Left lung (tissue), 10 donors: ENCODE results near the gene ADGRG3. TPM values are rescaled to one million over a fixed set of nuclear protein-coding genes. Genes with fewer than 3 reads are reported as not detected.

Experiments
- ATAC-seq: fragments of 200-7000 bp; cut with Tn5 transposase; one replicate; pipeline ENCODE4 v1.9.1; 2020; ENCODE audit warnings: moderate library complexity
- DNase-seq, 4 donors: peaks; one replicate each; pipeline ENCODE4 v3.0.0-alpha.2; 2013 to 2020
- H3K27ac ChIP-seq, 2 donors: fragments of 200-600 bp; sonication (generic) in 1 of 2; one replicate each; pipeline versions ENCODE4 v1.5.0 to v1.8.0; 2020 to 2021
- H3K27me3 ChIP-seq, 2 donors: fragments of 200-600 bp; sonication (generic) in 1 of 2; one replicate each; pipeline versions ENCODE4 v1.5.0 to v1.8.0; 2020 to 2021
- H3K36me3 ChIP-seq, 2 donors: fragments of 200-600 bp; sonication (generic) in 1 of 2; one replicate each; pipeline versions ENCODE4 v1.5.0 to v1.8.0; 2020 to 2021
- H3K4me1 ChIP-seq, 2 donors: fragments of 200-600 bp; one replicate each; pipeline ENCODE4 v1.8.0; 2021
- H3K4me3 ChIP-seq, 2 donors: fragments of 200-600 bp; sonication (generic) in 1 of 2; one replicate each; pipeline versions ENCODE4 v1.5.0 to v1.8.0; 2020 to 2021; ENCODE audit warnings: mild to moderate bottlenecking in 1 of 2
- H3K9me3 ChIP-seq, 2 donors: fragments of 200-600 bp; sonication (generic) in 1 of 2; one replicate each; pipeline versions ENCODE4 v1.5.0 to v1.8.0; 2020 to 2021
- intact Hi-C, 2 donors: fragments of 100-400 bp; cut with DNase I; formaldehyde crosslinking; loops; one replicate each; pipeline versions ENCODE4 v1.11.2 to v1.14.2; 2022
- polyA plus RNA-seq, 6 donors: library from polyadenylated mRNA; unstranded; fragments of 120-200 nt; gene quantifications; one replicate each; pipeline ENCODE4 v1.2.1, GENCODE V29; 2013; ENCODE audit not compliant: insufficient read length in 6 of 6
- total RNA-seq, 2 donors: library from RNA; stranded (reverse); fragmentation: NEBNext Ultra II Directional; extraction: Animal tissue kit (Norgen Biotek cat#: 25700); gene quantifications; one replicate each; pipeline ENCODE4 v1.2.1, GENCODE V29; 2021
- TF ChIP-seq, protein P1 (sequence below), 2 donors: fragments of 200-600 bp; sonication (generic) in 1 of 2; IDR thresholded peaks; one replicate each; pipeline versions ENCODE4 v1.5.0 to v1.8.0; 2021; ENCODE audit warnings: antibody characterized with exemption in 2 of 2
- donor health status: DM: no; HTN: yes; CAD: no.
- donor health status: DM: no; HTN: no; CAD: no.

Gene ADGRG3
- total and polyA plus RNA-seq, 8 donors = 0.70 to 29.8 (median 1.1) TPM

GRCh38 chr16:57703416-57704010 lies 35.4 kb downstream of the ADGRG3 start:
- Histone ChIP-seq H3K27me3 (no peaks in the 10 kb centered on the region), H3K27ac (no peak overlapping the region), H3K4me3 (no peak overlapping the region), H3K9me3 (no peaks in the 10 kb centered on the region), H3K36me3 (no peaks in the 10 kb centered on the region), H3K4me1 (no peaks in the 10 kb centered on the region)
- TF ChIP-seq, protein P1, sequence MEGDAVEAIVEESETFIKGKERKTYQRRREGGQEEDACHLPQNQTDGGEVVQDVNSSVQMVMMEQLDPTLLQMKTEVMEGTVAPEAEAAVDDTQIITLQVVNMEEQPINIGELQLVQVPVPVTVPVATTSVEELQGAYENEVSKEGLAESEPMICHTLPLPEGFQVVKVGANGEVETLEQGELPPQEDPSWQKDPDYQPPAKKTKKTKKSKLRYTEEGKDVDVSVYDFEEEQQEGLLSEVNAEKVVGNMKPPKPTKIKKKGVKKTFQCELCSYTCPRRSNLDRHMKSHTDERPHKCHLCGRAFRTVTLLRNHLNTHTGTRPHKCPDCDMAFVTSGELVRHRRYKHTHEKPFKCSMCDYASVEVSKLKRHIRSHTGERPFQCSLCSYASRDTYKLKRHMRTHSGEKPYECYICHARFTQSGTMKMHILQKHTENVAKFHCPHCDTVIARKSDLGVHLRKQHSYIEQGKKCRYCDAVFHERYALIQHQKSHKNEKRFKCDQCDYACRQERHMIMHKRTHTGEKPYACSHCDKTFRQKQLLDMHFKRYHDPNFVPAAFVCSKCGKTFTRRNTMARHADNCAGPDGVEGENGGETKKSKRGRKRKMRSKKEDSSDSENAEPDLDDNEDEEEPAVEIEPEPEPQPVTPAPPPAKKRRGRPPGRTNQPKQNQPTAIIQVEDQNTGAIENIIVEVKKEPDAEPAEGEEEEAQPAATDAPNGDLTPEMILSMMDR (IDR thresholded peaks at IDR 0.05) = no peak
- no peak for ATAC-seq
- intact Hi-C loops = no loop called here
- no peak for DNase-seq

GRCh38 chr16:57704011-57704904 lies 36.2 kb downstream of the ADGRG3 start:
- Histone ChIP-seq H3K27ac (no peak overlapping the region), H3K4me3 (no peak overlapping the region), H3K9me3 (no peaks in the 10 kb centered on the region), H3K4me1 (no peaks in the 10 kb centered on the region), H3K36me3 (no peaks in the 10 kb centered on the region), H3K27me3 (no peaks in the 10 kb centered on the region)
- TF ChIP-seq, protein P1 (IDR thresholded peaks at IDR 0.05) = no peak
- DNase-seq = no peak
- no peak for ATAC-seq
- intact Hi-C loops = no loop called here

DNA sequence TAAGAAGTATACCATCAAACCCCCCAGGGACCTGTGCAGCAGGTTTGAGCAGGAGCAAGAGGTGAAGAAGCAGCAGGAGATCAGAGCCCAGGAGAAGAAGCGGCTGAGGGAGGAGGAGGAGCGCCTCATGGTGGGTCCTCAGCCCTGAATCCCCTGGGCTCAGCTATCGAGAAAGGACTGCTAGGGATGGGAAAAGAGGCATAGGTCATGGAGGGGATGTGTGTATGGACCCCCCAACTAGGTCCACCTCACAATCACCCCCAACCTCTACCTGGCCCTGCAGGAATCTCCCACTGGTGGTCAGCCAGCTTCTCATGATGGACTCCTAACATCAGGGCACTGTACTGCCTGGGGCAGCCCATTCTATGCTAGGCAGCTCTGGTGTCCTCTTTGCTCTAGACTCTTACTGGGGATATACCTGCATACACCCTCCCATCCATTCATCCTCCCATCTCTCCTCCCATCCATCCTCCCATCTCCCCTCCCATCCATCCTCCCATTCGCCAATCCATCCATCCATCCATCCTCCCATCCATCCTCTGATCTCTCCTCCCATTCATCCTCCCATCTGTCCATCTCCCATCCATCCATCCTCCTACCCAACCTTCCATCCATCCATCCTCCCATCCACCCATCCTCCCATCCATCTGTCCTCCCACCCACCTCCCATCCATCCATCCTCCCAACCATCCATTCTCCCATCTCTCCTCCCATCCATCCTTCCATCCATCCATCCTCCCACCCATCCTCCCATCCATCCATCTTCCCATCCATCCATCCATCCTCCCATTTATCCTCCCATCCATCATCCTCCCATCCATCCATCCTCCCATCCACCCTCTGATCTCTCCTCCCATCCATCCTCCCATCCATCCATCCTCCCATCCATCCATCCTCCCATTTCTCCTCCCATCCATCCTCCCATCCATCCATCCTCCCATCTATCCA lies 37.1 kb downstream of the ADGRG3 start:
- TF ChIP-seq, protein P1 (IDR thresholded peaks at IDR 0.05) = no peak
- ATAC-seq (no peak), DNase-seq (no peak)
- H3K27ac ChIP-seq = no peak overlapping the region
- intact Hi-C loops = no loop called here
- H3K4me1 ChIP-seq = no peaks in the 10 kb centered on the region
- no peaks in the 10 kb centered on the region for H3K9me3 ChIP-seq
- no peak overlapping the region for H3K4me3 ChIP-seq
- H3K27me3 ChIP-seq = no peaks in the 10 kb centered on the region
- H3K36me3 ChIP-seq = no peaks in the 10 kb centered on the region

- Histone ChIP-seq H3K4me3 (no peak overlapping the region), H3K4me1 (no peaks in the 10 kb centered on the region), H3K36me3 (no peaks in the 10 kb centered on the region), H3K27ac (no peak overlapping the region), H3K27me3 (no peaks in the 10 kb centered on the region), H3K9me3 (no peaks in the 10 kb centered on the region)
- intact Hi-C loops = no loop called here
- no peak for DNase-seq
- no peak for ATAC-seq
- TF ChIP-seq, protein P1 (IDR thresholded peaks at IDR 0.05) = no peak
Observed at GRCh38 chr16:57706717-57707116, 38.6 kb downstream of the ADGRG3 start.
